CD14-positive monocyte (primary cell): ENCODE results near the gene TMEM107. TPM values are rescaled to one million over a fixed set of nuclear protein-coding genes. Genes with fewer than 3 reads are reported as not detected.

Experiments used
- DNase-seq, 3 donors: peaks; one replicate each; pipeline ENCODE4 v3.0.0-alpha.2; 2011 to 2022
- H2AFZ ChIP-seq: 2 replicates; pipeline ENCODE4 v1.6.0; 2012; ENCODE audit warnings: mild to moderate bottlenecking, low read depth, low read length, inconsistent platforms; ENCODE audit not compliant: insufficient read depth, poor library complexity, severe bottlenecking
- H3K27ac ChIP-seq, 2 donors: 1 replicate in 1 of 2; 2 replicates in 1 of 2; pipeline ENCODE4 v1.5.1; 2012 to 2013; ENCODE audit warnings: low read length in 2 of 2, control low read depth in 1 of 2, inconsistent platforms in 1 of 2, low read depth in 1 of 2, mild to moderate bottlenecking in 1 of 2
- H3K27me3 ChIP-seq, 2 donors: one replicate each; pipeline versions ENCODE4 v1.6.0 to v1.6.1; 2011 to 2013; ENCODE audit warnings: low read length in 2 of 2; ENCODE audit not compliant: control insufficient read depth in 2 of 2, insufficient read depth in 2 of 2
- H3K36me3 ChIP-seq, 2 donors: replicated peaks in 1 of 2; 1 replicate in 1 of 2; 2 replicates in 1 of 2; pipeline versions ENCODE4 v1.5.1 to v1.6.1; 2012 to 2013; ENCODE audit warnings: low read length in 2 of 2, control low read depth in 1 of 2, inconsistent platforms in 1 of 2, mild to moderate bottlenecking in 1 of 2; ENCODE audit not compliant: insufficient read depth in 2 of 2, control insufficient read depth in 1 of 2
- H3K4me1 ChIP-seq, 2 donors: 1 replicate in 1 of 2; 2 replicates in 1 of 2; pipeline versions ENCODE4 v1.5.1 to v1.6.1; 2012 to 2013; ENCODE audit warnings: low read length in 2 of 2, control low read depth in 1 of 2, inconsistent platforms in 1 of 2, mild to moderate bottlenecking in 1 of 2, moderate library complexity in 1 of 2; ENCODE audit not compliant: insufficient read depth in 2 of 2, control insufficient read depth in 1 of 2
- H3K4me2 ChIP-seq: replicated peaks from 2 replicates; pipeline ENCODE3; 2012; ENCODE audit warnings: low read length, moderate library complexity, mild to moderate bottlenecking; ENCODE audit not compliant: poor library complexity, severe bottlenecking; ENCODE audit errors: extremely low read depth
- H3K4me3 ChIP-seq, 3 experiments: fragments of 200-600 bp in 1 of 3; sonication (generic) in 1 of 3; replicated peaks in 1 of 3; 1 replicate in 2 of 3; 2 replicates in 1 of 3; pipeline ENCODE4 v1.5.1; 2011 to 2013; ENCODE audit warnings: low read length in 3 of 3, mild to moderate bottlenecking in 3 of 3, control low read depth in 2 of 3, low read depth in 2 of 3, inconsistent platforms in 1 of 3, moderate library complexity in 1 of 3
- H3K79me2 ChIP-seq: 2 replicates; pipeline ENCODE4 v1.6.0; 2012; ENCODE audit warnings: mild to moderate bottlenecking, control low read depth, inconsistent platforms, low read length, moderate library complexity; ENCODE audit not compliant: insufficient read depth
- H3K9ac ChIP-seq: 2 replicates; pipeline ENCODE4 v1.6.0; 2017; ENCODE audit warnings: low read length, mild to moderate bottlenecking; ENCODE audit not compliant: insufficient read depth, poor library complexity, severe bottlenecking
- H3K9me3 ChIP-seq, 2 donors: replicated peaks in 1 of 2; 1 replicate in 1 of 2; 2 replicates in 1 of 2; pipeline versions ENCODE4 v1.5.1 to v1.6.1; 2012 to 2013; ENCODE audit warnings: low read length in 2 of 2, control low read depth in 1 of 2; ENCODE audit not compliant: control insufficient read depth in 1 of 2, insufficient read depth in 1 of 2
- H4K20me1 ChIP-seq: 2 replicates; pipeline ENCODE4 v1.6.0; 2012; ENCODE audit warnings: mild to moderate bottlenecking, low read length, control low read depth, moderate library complexity; ENCODE audit not compliant: insufficient read depth
- H3K27ac Mint-ChIP-seq, 7 donors: one replicate each; pipeline ENCODE4 v1.8.0; 2020; ENCODE audit warnings: mild to moderate bottlenecking in 7 of 7, mixed read lengths in 7 of 7, moderate library complexity in 6 of 7, inconsistent platforms in 2 of 7
- H3K27me3 Mint-ChIP-seq, 3 donors: one replicate each; pipeline ENCODE4 v1.8.0; 2021 to 2022; ENCODE audit warnings: low read depth in 3 of 3, mild to moderate bottlenecking in 3 of 3, mixed read lengths in 3 of 3, moderate library complexity in 3 of 3, inconsistent platforms in 1 of 3
- H3K36me3 Mint-ChIP-seq, 2 donors: one replicate each; pipeline ENCODE4 v1.8.0; 2020; ENCODE audit warnings: mixed read lengths in 2 of 2, inconsistent platforms in 1 of 2, mild to moderate bottlenecking in 1 of 2
- H3K4me1 Mint-ChIP-seq: one replicate; pipeline ENCODE4 v1.8.0; 2020; ENCODE audit warnings: mild to moderate bottlenecking, mixed read lengths
- H3K4me3 Mint-ChIP-seq, 2 donors: one replicate each; pipeline ENCODE4 v1.8.0; 2020; ENCODE audit warnings: mild to moderate bottlenecking in 2 of 2, mixed read lengths in 2 of 2, moderate library complexity in 1 of 2
- H3K9me3 Mint-ChIP-seq, 7 donors: one replicate each; pipeline ENCODE4 v1.8.0; 2020 to 2022; ENCODE audit warnings: mixed read lengths in 7 of 7, mild to moderate bottlenecking in 6 of 7, moderate library complexity in 6 of 7, inconsistent platforms in 2 of 7
- WGBS: methylation state at CpG from one replicate; pipeline ENCODE4 v1.1.5; 2013; ENCODE audit warnings: missing lambda C conversion rate; ENCODE audit not compliant: insufficient coverage; 5-methylcytosine and 5-hydroxymethylcytosine counted together
- intact Hi-C, 2 donors: fragments of 100-400 bp; cut with micrococcal nuclease; formaldehyde crosslinking; loops; one replicate each; pipeline versions ENCODE4 v1.15.0 to v1.15.1; 2023
- polyA plus RNA-seq, 3 donors: library from polyadenylated mRNA; depleted of rRNA in 1 of 3; unstranded in 2 of 3; stranded (reverse) in 1 of 3; fragments of 300-500 nt in 2 of 3; fragments of >200 nt in 1 of 3; fragmentation: Illumina TruSeq in 2 of 3; gene quantifications; 1 replicate in 2 of 3; 2 replicates in 1 of 3; pipeline ENCODE4 v1.2.3, GENCODE V29; 2012 to 2021
- TF ChIP-seq, protein P1 (sequence below): fragments of 200-600 bp; IDR thresholded peaks from one replicate; pipeline ENCODE4 v1.8.0; 2022; ENCODE audit warnings: antibody characterized with exemption, mild to moderate bottlenecking

Gene TMEM107
- polyA plus RNA-seq, 3 donors, result 20.5 to 37.4 (median 31.4) TPM

DNA sequence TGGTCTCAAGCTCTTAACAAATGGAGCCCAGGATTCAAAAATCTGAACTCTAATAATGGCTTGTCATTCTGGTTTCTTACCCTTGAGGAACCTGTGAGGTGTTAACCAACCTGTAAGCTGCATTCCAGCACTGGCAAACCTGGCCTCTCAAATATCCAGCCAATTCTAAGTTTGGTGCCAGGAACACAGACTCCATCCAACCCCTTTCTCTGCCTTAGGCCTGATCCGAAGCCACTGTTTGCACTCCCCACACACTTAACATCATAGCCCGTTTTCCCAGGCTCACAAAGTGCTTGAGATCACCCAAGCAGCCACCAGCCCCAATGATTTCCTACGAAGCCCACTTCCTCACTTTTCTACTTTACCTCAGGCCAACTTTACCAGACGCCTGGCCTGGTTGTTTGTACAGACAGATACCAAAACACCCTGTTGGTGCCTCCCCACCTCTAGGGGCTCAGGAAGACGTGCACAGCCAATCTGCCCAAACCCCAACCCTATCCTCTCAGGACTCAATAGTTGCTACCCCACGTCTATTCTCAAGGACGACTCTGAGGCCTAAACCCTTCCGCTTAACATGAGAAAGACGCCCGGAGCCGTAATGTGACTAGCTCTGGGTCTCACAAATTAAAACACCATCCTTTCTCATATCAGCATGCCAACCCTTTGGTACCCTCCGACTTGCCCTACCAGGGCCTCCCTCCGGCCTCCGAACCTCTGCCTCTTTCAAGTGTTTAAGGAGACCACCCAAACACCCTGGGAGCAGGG lies 20.8 kb downstream of the TMEM107 start:
- peak overlapping the region; percentile 97 for H3K4me2 ChIP-seq
- Mint-ChIP-seq H3K4me3 (peak overlapping the region in 1 of 2 donors; percentile 69), H3K27me3 (peaks cover 0 to 5% (median 0%) of the 10 kb centered on the region in 3 donors), H3K4me1 (peaks cover 47% of the 10 kb centered on the region), H3K27ac (no peak overlapping the region), H3K9me3 (peaks cover 0 to 4% (median 0%) of the 10 kb centered on the region in 7 donors), H3K36me3 (peaks cover 28 to 31% of the 10 kb centered on the region in 2 donors)
- WGBS, result 60% methylated on average over 13 of the region's 14 CpGs
- H3K9me3 ChIP-seq, result no peaks in the 10 kb centered on the region
- H3K9ac ChIP-seq, result peak overlapping the region; percentile 89
- peak overlapping the region; percentile 89 to 99 for H3K27ac ChIP-seq
- no peak overlapping the region for H2AFZ ChIP-seq
- intact Hi-C loops, result loop anchor here (5.0 to 10.0 kb wide), 3 partner anchors 33 to 321 kb away; partner anchors contain the start of genes HES7 (in 1 of the 2) and KDM6B (in 1 of the 2)
- H3K4me3 ChIP-seq, result peak overlapping the region; percentile 65 to 100 (median 88)
- peaks cover 27% of the 10 kb centered on the region for H3K79me2 ChIP-seq
- no peaks in the 10 kb centered on the region for H3K27me3 ChIP-seq
- no peak for DNase-seq
- peaks cover 10 to 15% of the 10 kb centered on the region in 2 donors for H3K36me3 ChIP-seq
- TF ChIP-seq, protein P1, sequence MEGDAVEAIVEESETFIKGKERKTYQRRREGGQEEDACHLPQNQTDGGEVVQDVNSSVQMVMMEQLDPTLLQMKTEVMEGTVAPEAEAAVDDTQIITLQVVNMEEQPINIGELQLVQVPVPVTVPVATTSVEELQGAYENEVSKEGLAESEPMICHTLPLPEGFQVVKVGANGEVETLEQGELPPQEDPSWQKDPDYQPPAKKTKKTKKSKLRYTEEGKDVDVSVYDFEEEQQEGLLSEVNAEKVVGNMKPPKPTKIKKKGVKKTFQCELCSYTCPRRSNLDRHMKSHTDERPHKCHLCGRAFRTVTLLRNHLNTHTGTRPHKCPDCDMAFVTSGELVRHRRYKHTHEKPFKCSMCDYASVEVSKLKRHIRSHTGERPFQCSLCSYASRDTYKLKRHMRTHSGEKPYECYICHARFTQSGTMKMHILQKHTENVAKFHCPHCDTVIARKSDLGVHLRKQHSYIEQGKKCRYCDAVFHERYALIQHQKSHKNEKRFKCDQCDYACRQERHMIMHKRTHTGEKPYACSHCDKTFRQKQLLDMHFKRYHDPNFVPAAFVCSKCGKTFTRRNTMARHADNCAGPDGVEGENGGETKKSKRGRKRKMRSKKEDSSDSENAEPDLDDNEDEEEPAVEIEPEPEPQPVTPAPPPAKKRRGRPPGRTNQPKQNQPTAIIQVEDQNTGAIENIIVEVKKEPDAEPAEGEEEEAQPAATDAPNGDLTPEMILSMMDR, result no peak
- peaks cover 47% of the 10 kb centered on the region for H4K20me1 ChIP-seq
- H3K4me1 ChIP-seq, result peaks cover 61 to 93% of the 10 kb centered on the region in 2 donors

DNA sequence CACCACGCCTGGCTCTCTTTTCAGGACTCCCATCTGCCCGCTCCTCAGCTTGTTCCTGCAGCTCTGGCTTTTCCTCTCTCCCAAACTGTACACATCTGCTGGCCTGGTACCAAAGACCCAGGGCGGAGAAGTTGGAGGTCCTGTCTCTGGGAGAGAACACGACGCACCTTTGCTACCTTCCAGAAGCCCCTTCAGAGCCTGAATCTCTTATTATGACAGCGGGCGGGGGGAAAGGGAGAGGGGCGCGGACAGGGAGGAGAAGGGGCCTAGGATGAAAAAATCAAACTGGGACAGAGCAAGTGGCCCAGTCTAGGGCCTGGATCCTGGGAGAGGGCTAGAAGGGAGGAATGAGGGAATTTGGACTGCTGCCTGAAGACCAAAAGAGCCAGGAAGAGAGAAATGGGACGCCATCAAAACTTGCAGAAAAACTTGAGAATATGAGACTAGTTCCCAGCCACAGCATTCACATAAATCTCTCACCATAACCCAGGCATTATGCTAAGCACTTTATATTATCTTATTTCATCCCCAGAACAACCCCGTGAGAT lies 21.5 kb downstream of the TMEM107 start:
- H3K4me1 ChIP-seq, result peaks cover 63 to 90% of the 10 kb centered on the region in 2 donors
- peaks cover 11 to 16% of the 10 kb centered on the region in 2 donors for H3K36me3 ChIP-seq
- H3K4me1 Mint-ChIP-seq, result peaks cover 41% of the 10 kb centered on the region
- H3K4me3 ChIP-seq, result peak overlapping the region; percentile 65 to 100 (median 88)
- peak overlapping the region; percentile 83 to 99 for H3K27ac ChIP-seq
- H3K9me3 Mint-ChIP-seq, result peaks cover 0 to 4% (median 0%) of the 10 kb centered on the region in 7 donors
- no peak overlapping the region for H3K27ac Mint-ChIP-seq
- WGBS, result 100% methylated on average over 1 of the region's 11 CpGs
- DNase-seq, result no peak
- peaks cover 54% of the 10 kb centered on the region for H4K20me1 ChIP-seq
- intact Hi-C loops, result loop anchor here (5.0 to 10.0 kb wide), 4 partner anchors 32 to 320 kb away; partner anchors contain the start of genes HES7 (in 1 of the 2) and KDM6B (in 1 of the 2)
- H3K4me2 ChIP-seq, result peak overlapping the region; percentile 97
- H3K9me3 ChIP-seq, result no peaks in the 10 kb centered on the region
- no peak overlapping the region for H2AFZ ChIP-seq
- no peaks in the 10 kb centered on the region for H3K27me3 ChIP-seq
- peaks cover 28 to 32% of the 10 kb centered on the region in 2 donors for H3K36me3 Mint-ChIP-seq
- peaks cover 0 to 7% (median 0%) of the 10 kb centered on the region in 3 donors for H3K27me3 Mint-ChIP-seq
- peak overlapping the region; percentile 89 for H3K9ac ChIP-seq
- H3K79me2 ChIP-seq, result peaks cover 31% of the 10 kb centered on the region
- H3K4me3 Mint-ChIP-seq, result peak overlapping the region in 1 of 2 donors; percentile 69
- TF ChIP-seq, protein P1, result no peak
